LHCN-M2 (cell line): ENCODE data around the gene AFG1L. TPM values are rescaled to one million over a fixed set of nuclear protein-coding genes. Genes with fewer than 3 reads are reported as not detected.
"Not testable (repeated sequence)": the region's sequence is repeated elsewhere in the genome, so short reads cannot be mapped to it uniquely, and the experiment has no call there.

Source experiments
- DNase-seq: peaks from one replicate; pipeline ENCODE4 v3.0.0-alpha.2; 2012; ENCODE audit warnings: low read depth
- total RNA-seq: library from RNA; depleted of rRNA; stranded (reverse); fragments of >200 nt; gene quantifications from 2 replicates; pipeline ENCODE4 v1.2.3, GENCODE V29; 2014

The AFG1L gene
- total RNA-seq, 1 experiment from 2014 or later = 6.6 TPM

GRCh38 chr6:108350528-108350927 is 55.7 kb downstream of the AFG1L start:
- no peak for DNase-seq

GRCh38 chr6:108353853-108354252 is 59.0 kb downstream of the AFG1L start:
- DNase-seq = no peak

- no peak for DNase-seq
Measured at GRCh38 chr6:108355120-108355519, 60.3 kb downstream of the AFG1L start.

- DNase-seq = no peak
Measured at GRCh38 chr6:108355890-108356289, 61.0 kb downstream of the AFG1L start.

GRCh38 chr6:108359901-108360882 is 65.3 kb downstream of the AFG1L start:
- DNase-seq = peak; percentile 5

- no peak for DNase-seq
Measured at GRCh38 chr6:108360919-108361311, 66.1 kb downstream of the AFG1L start.

GRCh38 chr6:108361312-108361932 is 66.6 kb downstream of the AFG1L start:
- DNase-seq = no peak

- DNase-seq = no peak
Measured at GRCh38 chr6:108362455-108362854, 67.6 kb downstream of the AFG1L start.

- no peak for DNase-seq
Measured at GRCh38 chr6:108363113-108363512, 68.3 kb downstream of the AFG1L start.

- DNase-seq = no peak
Measured at GRCh38 chr6:108363889-108364313, 69.0 kb downstream of the AFG1L start.

GRCh38 chr6:108364470-108364869 is 69.6 kb downstream of the AFG1L start:
- DNase-seq = no peak

- DNase-seq = peak; percentile 56
Measured at GRCh38 chr6:108365478-108365877, 70.6 kb downstream of the AFG1L start.

- no peak for DNase-seq
Measured at GRCh38 chr6:108366236-108366635, 71.4 kb downstream of the AFG1L start.

GRCh38 chr6:108368431-108369030 is 73.7 kb downstream of the AFG1L start:
- no peak for DNase-seq

- DNase-seq = no peak
Measured at GRCh38 chr6:108380876-108381275, 86.0 kb downstream of the AFG1L start.

GRCh38 chr6:108383981-108384380 is 89.1 kb downstream of the AFG1L start:
- no peak for DNase-seq

GRCh38 chr6:108389190-108389589 is 94.3 kb downstream of the AFG1L start:
- not testable (repeated sequence) for DNase-seq

- DNase-seq = no peak
Measured at GRCh38 chr6:108395297-108395696, 100.4 kb downstream of the AFG1L start.

- DNase-seq = no peak
Measured at GRCh38 chr6:108403236-108403635, 108.4 kb downstream of the AFG1L start.

GRCh38 chr6:108406943-108407342 is 112.1 kb downstream of the AFG1L start:
- DNase-seq = no peak

- peak; percentile 15 for DNase-seq
Measured at GRCh38 chr6:108407904-108408827, 113.3 kb downstream of the AFG1L start.
